Fibroblast of skin of back (primary cell): Measurements from ENCODE around the gene NLRP10.
A peak's percentile ranks its signal among the peaks of the same experiment; 100 is the strongest.

Source experiments
- DNase-seq: peaks from one replicate; pipeline ENCODE4 v3.0.0-alpha.2; 2013

The NLRP10 gene

DNA sequence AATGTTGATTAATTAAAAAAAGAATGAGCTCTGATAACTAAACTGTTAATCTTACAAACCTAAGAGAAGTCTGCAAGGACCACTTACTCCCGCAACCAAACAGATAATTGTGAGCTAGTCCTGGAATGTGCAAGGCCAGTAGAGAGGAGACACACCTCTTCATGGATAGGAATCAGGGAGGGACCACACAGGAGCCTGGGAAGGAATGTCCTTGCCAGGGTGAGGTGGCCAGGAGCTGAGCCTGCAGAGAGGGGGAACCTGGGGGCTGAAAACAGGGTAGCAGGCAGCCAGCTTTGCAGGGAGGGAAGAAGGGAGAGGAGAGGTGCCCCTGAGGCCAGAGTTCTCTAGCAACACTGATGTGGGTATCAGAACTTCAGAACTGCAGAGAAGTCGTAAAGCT, 9.4 kb upstream of the NLRP10 start:
- DNase-seq, result peak; percentile 43

GRCh38 chr11:7973011-7973410, 7.8 kb upstream of the NLRP10 start:
- DNase-seq, result peak; percentile 72

- DNase-seq, result no peak
These were observed 6.6 kb upstream of the NLRP10 start for GRCh38 chr11:7971846-7972245.

DNA sequence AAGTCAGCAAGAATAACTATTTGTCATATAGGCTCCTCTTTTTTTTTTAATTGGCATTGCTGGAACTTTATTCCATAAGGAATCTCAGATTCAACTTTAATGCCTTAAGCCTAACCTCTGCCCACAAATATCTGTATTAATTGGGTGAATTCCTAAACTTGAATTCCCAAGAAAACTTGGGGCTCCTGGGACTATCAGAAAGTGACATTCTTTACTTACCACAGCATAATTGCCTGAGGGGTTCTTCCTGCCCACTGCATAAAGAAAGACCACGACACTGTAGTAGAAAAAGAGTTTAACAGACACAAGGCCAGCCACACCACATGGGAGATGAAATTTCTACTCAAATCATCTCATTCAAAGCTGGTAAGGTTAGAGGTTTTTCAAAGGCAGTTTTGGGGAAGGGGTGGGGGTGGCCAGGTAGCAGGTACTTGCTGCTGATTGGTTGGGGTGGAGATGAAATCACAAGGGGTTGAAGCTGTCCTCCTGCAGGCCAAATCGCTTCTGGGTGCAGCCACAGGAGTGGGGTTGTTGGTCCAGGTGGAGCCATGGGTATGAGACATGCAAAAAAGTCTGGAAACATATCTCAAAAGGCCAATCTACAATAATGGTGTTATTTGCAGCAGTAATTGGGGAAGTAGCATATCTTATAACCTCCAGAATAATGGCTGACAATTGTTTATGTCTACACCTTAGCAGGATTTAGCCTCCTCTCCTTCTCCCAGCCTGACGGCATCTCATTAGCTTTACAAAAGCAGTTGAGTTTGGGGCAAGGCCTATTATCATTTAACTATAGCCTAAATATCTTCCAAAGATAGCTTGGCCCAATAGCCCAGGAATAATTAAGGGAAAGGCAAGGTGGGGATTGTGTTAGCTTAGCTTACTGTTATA, 4.8 kb upstream of the NLRP10 start:
- DNase-seq, result peak; percentile 79

DNA sequence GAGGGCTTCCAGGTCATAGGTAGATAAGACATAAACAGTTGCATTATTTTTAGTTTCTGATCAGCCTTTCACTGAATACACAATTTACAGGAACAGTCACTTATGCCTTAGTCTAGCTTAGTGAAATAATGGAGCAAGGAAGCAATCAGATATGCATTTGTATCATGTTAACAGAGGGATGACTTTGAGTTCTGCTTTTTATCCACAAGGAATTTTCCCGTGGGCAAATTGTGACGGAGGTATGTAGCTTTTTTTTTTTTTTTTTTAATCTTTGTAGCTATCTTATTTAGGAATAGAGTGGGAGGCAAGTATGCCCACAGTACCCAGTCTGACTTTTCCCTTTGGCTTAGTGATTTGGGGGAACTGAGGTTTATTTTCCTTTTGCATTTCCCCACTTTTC, 3.4 kb upstream of the NLRP10 start:
- peak; percentile 45 for DNase-seq

- peak; percentile 14 for DNase-seq
These were observed 2.6 kb upstream of the NLRP10 start for GRCh38 chr11:7967826-7968225.

DNA sequence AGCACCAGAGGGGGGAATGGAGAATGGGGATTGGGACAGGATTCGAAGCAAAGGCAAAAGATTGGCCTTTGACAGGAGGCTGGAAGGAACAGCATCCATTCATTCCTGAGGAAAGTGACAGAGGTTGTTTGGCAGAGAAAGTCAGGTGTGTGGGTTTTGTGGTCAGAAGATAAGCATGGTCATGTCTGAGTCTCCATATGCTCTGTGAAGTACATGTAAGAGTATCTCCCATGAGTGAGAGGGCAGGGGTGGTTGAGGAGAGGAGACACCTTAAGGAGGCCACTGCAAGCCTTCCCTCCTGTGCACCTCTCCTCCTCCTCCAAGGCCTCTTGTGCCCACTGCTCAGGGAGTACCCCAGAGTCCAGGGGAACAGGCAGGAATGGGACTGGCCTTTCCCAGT, 1.9 kb upstream of the NLRP10 start:
- DNase-seq, result no peak

GRCh38 chr11:7964873-7965272, 374 bp downstream of the NLRP10 start:
- DNase-seq, result peak; percentile 83

GRCh38 chr11:7964261-7964660, 986 bp downstream of the NLRP10 start:
- no peak for DNase-seq

GRCh38 chr11:7955191-7955590, 10.1 kb downstream of the NLRP10 start:
- DNase-seq, result no peak

DNA sequence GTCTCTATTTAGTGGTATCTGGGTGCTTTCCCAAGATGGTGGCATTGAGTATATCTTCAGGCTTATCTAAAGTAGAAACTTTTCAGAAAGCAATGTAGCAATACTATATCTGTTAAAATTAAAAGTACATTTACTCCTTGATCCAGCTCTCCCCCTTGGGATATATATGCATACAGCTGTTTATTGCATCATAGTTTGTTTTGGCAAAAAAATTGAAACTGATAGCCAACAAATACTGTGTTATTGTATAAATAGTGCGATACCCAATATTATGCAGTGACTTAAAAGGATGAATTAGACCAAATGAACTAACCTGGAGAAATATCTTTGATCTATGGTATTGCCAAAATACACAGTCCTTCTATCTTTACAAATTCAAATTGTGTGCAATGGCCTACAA, 15.3 kb downstream of the NLRP10 start:
- DNase-seq, result no peak

- DNase-seq, result no peak
These were observed 21.1 kb downstream of the NLRP10 start for GRCh38 chr11:7944123-7944522.

- no peak for DNase-seq
These were observed 23.6 kb downstream of the NLRP10 start, which contains the start of gene OR10A3 for GRCh38 chr11:7941608-7942007. Gene OR10A3 (minus strand): TSS chr11:7941708. CDS start chr11:7939520, 2,188 bp downstream.

- DNase-seq, result no peak
These were observed 24.1 kb downstream of the NLRP10 start for GRCh38 chr11:7941146-7941545.

- DNase-seq, result no peak
These were observed 28.6 kb downstream of the NLRP10 start for GRCh38 chr11:7936615-7937014.

DNA sequence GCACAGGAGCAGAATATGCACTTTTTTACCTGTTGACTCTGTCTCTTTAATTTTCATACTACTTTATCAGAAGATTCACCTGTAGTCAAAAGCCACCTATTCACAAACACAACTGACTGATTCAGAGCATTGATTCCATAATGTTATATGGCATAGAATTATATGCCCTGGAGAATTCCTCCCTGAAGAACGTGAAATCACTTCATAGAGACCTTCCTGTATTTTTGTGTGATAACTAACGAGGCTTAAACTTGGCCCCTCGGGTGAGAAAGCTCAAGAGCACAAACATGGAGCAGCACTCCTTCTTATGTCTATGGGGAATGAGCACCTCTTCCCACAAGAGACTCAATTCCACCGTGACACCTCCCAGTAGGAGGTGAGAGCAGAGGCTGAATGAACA, 34.1 kb downstream of the NLRP10 start, which contains the start of gene OR10A6:
TSS of gene OR10A6 (minus strand) at position 101 of the 400 bp plus-strand sequence. CDS start 2,606 bp downstream, outside the sequence.
- no peak for DNase-seq

GRCh38 chr11:7927635-7928034, 37.6 kb downstream of the NLRP10 start:
- no peak for DNase-seq

DNA sequence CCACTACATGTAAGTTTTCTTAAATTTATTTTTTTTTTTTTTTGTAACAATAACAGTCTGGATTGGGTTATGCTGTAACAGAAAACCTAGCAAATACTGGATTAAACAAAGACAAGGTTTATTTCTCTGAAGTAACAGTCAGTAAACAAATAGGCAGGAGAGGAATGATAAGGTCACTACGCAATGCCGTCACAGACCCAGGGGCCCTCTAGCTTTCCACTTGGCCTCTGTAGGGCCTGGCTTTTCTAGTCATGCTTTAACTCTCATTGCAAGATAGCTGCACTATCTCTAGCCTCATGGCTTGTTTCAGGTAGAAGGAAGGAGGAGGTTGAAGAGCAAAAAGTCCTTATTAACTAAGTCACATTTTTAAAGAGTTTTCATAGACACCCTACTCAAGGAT, 40.7 kb downstream of the NLRP10 start:
- DNase-seq, result no peak

DNA sequence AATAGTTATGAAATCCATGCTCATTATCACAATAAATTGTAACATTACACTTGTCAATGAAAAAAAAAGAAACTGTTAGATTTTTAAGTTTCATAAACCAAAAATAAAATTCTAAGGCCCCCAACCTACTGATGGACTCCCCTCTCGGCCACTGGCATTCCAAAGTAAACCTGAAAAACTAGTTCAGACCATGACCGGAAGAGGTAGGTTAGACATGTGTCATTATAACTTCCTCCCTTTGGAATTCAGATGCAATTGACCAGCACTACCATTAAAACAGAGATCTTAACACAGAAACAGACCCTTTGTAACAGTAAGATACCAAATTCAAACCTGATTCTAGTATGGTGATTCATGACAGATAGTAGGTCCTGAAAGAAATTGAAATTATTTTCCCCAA, 47.1 kb downstream of the NLRP10 start:
- DNase-seq, result no peak
